Measurements from ENCODE around the gene GADL1.

GADL1 gene

GRCh38 chr3:30875505-30875904 lies 19.0 kb downstream of the GADL1 start:
- no peak for DNase-seq

GRCh38 chr3:30873671-30874070 lies 20.8 kb downstream of the GADL1 start:
- no peak for DNase-seq

GRCh38 chr3:30872879-30873278 lies 21.6 kb downstream of the GADL1 start:
- DNase-seq = no peak

- DNase-seq = no peak
Measured at GRCh38 chr3:30871720-30872119, 22.7 kb downstream of the GADL1 start.

GRCh38 chr3:30864836-30865235 lies 29.6 kb downstream of the GADL1 start:
- DNase-seq = no peak

- DNase-seq = no peak
Measured at GRCh38 chr3:30864132-30864531, 30.3 kb downstream of the GADL1 start.

GRCh38 chr3:30862004-30862403 lies 32.5 kb downstream of the GADL1 start:
- no peak for DNase-seq

GRCh38 chr3:30858894-30859389 lies 35.5 kb downstream of the GADL1 start:
- DNase-seq = no peak

GRCh38 chr3:30855400-30856292 lies 38.8 kb downstream of the GADL1 start:
- no peak for DNase-seq

- no peak for DNase-seq
Measured at GRCh38 chr3:30852833-30853232, 41.6 kb downstream of the GADL1 start.

- DNase-seq = no peak
Measured at GRCh38 chr3:30848087-30848779, 46.2 kb downstream of the GADL1 start.

GRCh38 chr3:30847592-30847991 lies 46.9 kb downstream of the GADL1 start:
- no peak for DNase-seq

GRCh38 chr3:30845606-30846005 lies 48.9 kb downstream of the GADL1 start:
- no peak for DNase-seq

GRCh38 chr3:30843877-30844276 lies 50.6 kb downstream of the GADL1 start:
- DNase-seq = no peak

GRCh38 chr3:30836141-30836540 lies 58.3 kb downstream of the GADL1 start:
- no peak for DNase-seq

- DNase-seq = no peak
Measured at GRCh38 chr3:30835667-30836066, 58.8 kb downstream of the GADL1 start.

- no peak for DNase-seq
Measured at GRCh38 chr3:30832961-30833575, 61.4 kb downstream of the GADL1 start.

GRCh38 chr3:30827080-30827479 lies 67.4 kb downstream of the GADL1 start:
- DNase-seq = no peak

GRCh38 chr3:30826531-30826942 lies 67.9 kb downstream of the GADL1 start:
- no peak for DNase-seq

- DNase-seq = no peak
Measured at GRCh38 chr3:30819067-30819798, 75.2 kb downstream of the GADL1 start.

GRCh38 chr3:30813734-30814133 lies 80.7 kb downstream of the GADL1 start:
- DNase-seq = no peak

- DNase-seq = no peak
Measured at GRCh38 chr3:30811151-30811795, 83.2 kb downstream of the GADL1 start.
